Activated CD8-positive, alpha-beta T cell treated with anti-CD3 and anti-CD28 coated beads for 36 hours (primary cell): Measurements from ENCODE around the gene BTN3A1. TPM values are rescaled to one million over a fixed set of nuclear protein-coding genes. Genes with fewer than 3 reads are reported as not detected.

Experiments
- ATAC-seq: fragments of 200-7000 bp; cut with Tn5 transposase; one replicate; pipeline ENCODE4 v1.10.0; 2021; ENCODE audit warnings: mild to moderate bottlenecking, moderate library complexity
- CTCF ChIA-PET: fragments of 350-600 bp; sonication (Branson Sonifier 250); formaldehyde crosslinking; loops from one replicate; lab custom pipeline; 2021; ENCODE audit warnings: antibody characterized with exemption; lab: Charles Lee
- POLR2A ChIA-PET: fragments of 350-600 bp; sonication (Branson Sonifier 250); formaldehyde crosslinking; loops from one replicate; lab custom pipeline; 2021; ENCODE audit warnings: antibody characterized with exemption; lab: Charles Lee
- DNase-seq: peaks from one replicate; pipeline ENCODE4 v3.0.0-alpha.2; 2020
- H3K27ac Mint-ChIP-seq: one replicate; pipeline ENCODE4 v1.8.0; 2021; ENCODE audit warnings: mild to moderate bottlenecking, mixed read lengths
- H3K27me3 Mint-ChIP-seq: one replicate; pipeline ENCODE4 v1.8.0; 2021; ENCODE audit warnings: mixed read lengths
- H3K36me3 Mint-ChIP-seq: one replicate; pipeline ENCODE4 v1.8.0; 2021; ENCODE audit warnings: low read depth, mixed read lengths
- H3K4me1 Mint-ChIP-seq: one replicate; pipeline ENCODE4 v1.8.0; 2021; ENCODE audit warnings: low read depth, mixed read lengths
- H3K4me3 Mint-ChIP-seq: one replicate; pipeline ENCODE4 v1.8.0; 2021; ENCODE audit warnings: mild to moderate bottlenecking, moderate library complexity, mixed read lengths
- H3K9me3 Mint-ChIP-seq: one replicate; pipeline ENCODE4 v1.8.0; 2021; ENCODE audit warnings: mixed read lengths
- intact Hi-C: fragments of 100-400 bp; cut with micrococcal nuclease; formaldehyde crosslinking; loops from one replicate; pipeline ENCODE4 v1.10.0; 2022
- total RNA-seq, 2 experiments: library from RNA; stranded (reverse); gene quantifications; one replicate each; pipeline ENCODE4 v1.2.3, GENCODE V29; 2021
- TF ChIP-seq, protein P1 (sequence below): fragments of 200-600 bp; IDR thresholded peaks from one replicate; pipeline ENCODE4 v1.8.0; 2022; ENCODE audit warnings: antibody characterized with exemption, mild to moderate bottlenecking

BTN3A1 gene
- total RNA-seq, 2 experiments from 2014 or later = 32.7 to 34.0 TPM

DNA sequence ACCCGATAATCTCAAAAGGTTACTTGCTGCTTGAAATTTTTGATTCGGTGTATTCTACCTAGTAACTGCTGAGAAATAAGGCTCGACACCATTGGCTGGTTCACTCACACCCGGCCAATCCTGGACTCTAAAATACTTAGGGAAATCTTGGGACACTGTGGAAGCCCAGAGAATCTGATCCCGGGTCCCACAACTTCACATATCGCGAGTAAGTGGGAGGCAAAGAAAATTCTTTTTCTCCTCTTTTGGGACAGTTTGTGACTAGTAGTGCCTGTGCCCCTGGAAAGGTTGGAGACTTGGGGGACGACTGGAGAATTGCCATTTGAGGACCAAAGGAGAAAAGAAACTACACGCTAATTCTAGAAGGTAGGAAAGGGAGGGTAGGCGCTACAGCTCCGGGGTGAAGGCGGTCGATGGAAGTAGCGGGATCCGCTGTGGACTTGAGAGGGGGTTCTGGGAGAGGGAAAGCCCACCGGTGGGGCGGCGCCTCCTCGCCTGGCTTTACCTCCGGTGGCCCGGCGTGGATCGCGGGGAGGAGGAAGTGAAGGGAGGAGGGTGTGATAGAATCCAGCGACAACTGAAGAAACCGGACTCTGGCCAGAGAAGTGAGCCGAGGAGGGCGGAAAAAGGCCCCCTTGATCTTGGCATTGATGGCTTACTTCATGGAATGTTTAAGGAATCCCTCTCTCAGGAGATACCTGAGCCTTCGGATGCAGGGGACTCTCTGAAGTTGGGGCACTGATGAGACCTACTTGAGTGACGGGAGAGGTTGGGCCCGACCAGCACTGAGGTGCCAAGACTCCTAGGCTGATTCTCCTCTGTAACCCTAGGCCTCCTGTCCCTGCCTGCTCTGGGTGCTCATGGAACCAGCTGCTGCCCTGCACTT, 19.4 kb downstream of the BTN3A1 start:
- Mint-ChIP-seq H3K4me3 (no peak overlapping the region), H3K27me3 (no peaks in the 10 kb centered on the region), H3K4me1 (peaks cover 8% of the 10 kb centered on the region), H3K27ac (no peak overlapping the region), H3K9me3 (peaks cover 19% of the 10 kb centered on the region), H3K36me3 (peaks cover 14% of the 10 kb centered on the region)
- ChIA-PET CTCF (interaction anchor here (2.2 kb wide), 1 partner anchor 80 kb away, joined by 10 read pairs; no protein-coding TSS in a partner anchor), POLR2A (interaction anchor here (0.7 kb wide), 1 partner anchor 51 kb away, joined by 4 read pairs; no protein-coding TSS in a partner anchor)
- intact Hi-C loops = no loop called here
- ATAC-seq (peak; percentile 95), DNase-seq (peak; percentile 67)
- TF ChIP-seq, protein P1, sequence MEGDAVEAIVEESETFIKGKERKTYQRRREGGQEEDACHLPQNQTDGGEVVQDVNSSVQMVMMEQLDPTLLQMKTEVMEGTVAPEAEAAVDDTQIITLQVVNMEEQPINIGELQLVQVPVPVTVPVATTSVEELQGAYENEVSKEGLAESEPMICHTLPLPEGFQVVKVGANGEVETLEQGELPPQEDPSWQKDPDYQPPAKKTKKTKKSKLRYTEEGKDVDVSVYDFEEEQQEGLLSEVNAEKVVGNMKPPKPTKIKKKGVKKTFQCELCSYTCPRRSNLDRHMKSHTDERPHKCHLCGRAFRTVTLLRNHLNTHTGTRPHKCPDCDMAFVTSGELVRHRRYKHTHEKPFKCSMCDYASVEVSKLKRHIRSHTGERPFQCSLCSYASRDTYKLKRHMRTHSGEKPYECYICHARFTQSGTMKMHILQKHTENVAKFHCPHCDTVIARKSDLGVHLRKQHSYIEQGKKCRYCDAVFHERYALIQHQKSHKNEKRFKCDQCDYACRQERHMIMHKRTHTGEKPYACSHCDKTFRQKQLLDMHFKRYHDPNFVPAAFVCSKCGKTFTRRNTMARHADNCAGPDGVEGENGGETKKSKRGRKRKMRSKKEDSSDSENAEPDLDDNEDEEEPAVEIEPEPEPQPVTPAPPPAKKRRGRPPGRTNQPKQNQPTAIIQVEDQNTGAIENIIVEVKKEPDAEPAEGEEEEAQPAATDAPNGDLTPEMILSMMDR = no peak

GRCh38 chr6:26422329-26422728, 20.3 kb downstream of the BTN3A1 start:
- intact Hi-C loops = no loop called here
- DNase-seq = no peak
- TF ChIP-seq, protein P1 = no peak
- no peak overlapping the region for H3K4me3 Mint-ChIP-seq
- peaks cover 8% of the 10 kb centered on the region for H3K4me1 Mint-ChIP-seq
- H3K36me3 Mint-ChIP-seq = peaks cover 11% of the 10 kb centered on the region
- H3K9me3 Mint-ChIP-seq = peaks cover 12% of the 10 kb centered on the region
- POLR2A ChIA-PET = no interaction called here
- H3K27ac Mint-ChIP-seq = no peak overlapping the region
- CTCF ChIA-PET = no interaction called here
- no peak for ATAC-seq
- no peaks in the 10 kb centered on the region for H3K27me3 Mint-ChIP-seq

- Mint-ChIP-seq H3K4me1 (peaks cover 7% of the 10 kb centered on the region), H3K27ac (no peak overlapping the region), H3K9me3 (no peaks in the 10 kb centered on the region), H3K4me3 (no peak overlapping the region), H3K36me3 (peaks cover 8% of the 10 kb centered on the region), H3K27me3 (no peaks in the 10 kb centered on the region)
- TF ChIP-seq, protein P1 = no peak
- DNase-seq (no peak), ATAC-seq (no peak)
- ChIA-PET CTCF (interaction anchor here (1.2 kb wide), 1 partner anchor 85 kb away, joined by 3 read pairs; no protein-coding TSS in a partner anchor), POLR2A (interaction anchor here (0.6 to 1.5 kb wide), 2 partner anchors 46 to 52 kb away, joined by 4 read pairs; no protein-coding TSS in a partner anchor)
- intact Hi-C loops = no loop called here
These were observed 24.8 kb downstream of the BTN3A1 start for GRCh38 chr6:26426691-26427450.

DNA sequence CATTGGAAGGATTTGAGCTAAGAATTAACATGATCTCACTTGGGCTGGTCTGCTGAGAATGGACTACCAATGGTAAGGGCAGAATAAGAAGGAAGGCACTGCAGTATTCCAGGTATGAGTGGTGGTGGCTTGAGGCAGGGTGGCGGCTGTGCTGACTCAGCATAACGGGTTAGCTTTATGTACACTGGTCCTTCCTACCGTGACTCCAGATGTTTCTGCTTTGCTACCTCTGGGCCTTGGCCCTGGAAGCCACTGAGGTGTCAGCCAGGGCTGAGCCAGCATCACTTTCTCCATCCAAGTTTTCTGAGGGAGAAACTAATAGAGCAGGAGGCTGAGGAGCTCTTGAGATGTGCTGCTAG, 25.4 kb downstream of the BTN3A1 start:
- CTCF ChIA-PET = interaction anchor here (1.2 to 1.5 kb wide), 2 partner anchors 19 to 86 kb away, joined by 3 to 5 read pairs; no protein-coding TSS in a partner anchor

More for the DNA sequence above, 25.4 kb downstream of the BTN3A1 start:
- POLR2A ChIA-PET = interaction anchor here (1.5 kb wide), 1 partner anchor 47 kb away, joined by 4 read pairs; no protein-coding TSS in a partner anchor
- intact Hi-C loops = no loop called here
- no peaks in the 10 kb centered on the region for H3K27me3 Mint-ChIP-seq
- ATAC-seq = no peak
- DNase-seq = no peak
- H3K4me1 Mint-ChIP-seq = peaks cover 4% of the 10 kb centered on the region
- TF ChIP-seq, protein P1 = no peak
- peaks cover 8% of the 10 kb centered on the region for H3K36me3 Mint-ChIP-seq
- no peak overlapping the region for H3K4me3 Mint-ChIP-seq
- H3K27ac Mint-ChIP-seq = no peak overlapping the region
- H3K9me3 Mint-ChIP-seq = no peaks in the 10 kb centered on the region
